ENCODE results near the gene RCBTB2.

Gene RCBTB2

GRCh38 chr13:48527955-48528354 lies 4.9 kb downstream of the RCBTB2 start:
- no peak for DNase-seq

DNA sequence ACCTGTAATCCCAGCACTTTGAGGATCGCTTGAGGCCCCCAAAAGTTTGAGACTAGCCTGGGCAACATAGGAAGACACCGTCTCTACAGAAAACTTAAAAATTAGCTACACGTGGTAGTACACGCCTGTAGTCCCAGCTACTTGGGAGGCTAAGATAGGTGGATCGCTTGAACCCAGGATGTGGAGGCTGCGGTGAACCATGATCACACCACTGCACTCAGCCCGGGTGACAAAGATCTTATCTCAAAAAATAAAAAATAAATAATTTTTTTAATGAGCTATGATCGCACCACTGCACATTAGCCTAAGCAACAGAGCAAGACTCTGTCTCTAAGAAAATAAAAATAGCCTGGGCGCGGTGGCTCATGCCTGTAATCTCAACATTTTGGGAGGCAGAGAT lies 6.6 kb downstream of the RCBTB2 start:
- no peak for DNase-seq

DNA sequence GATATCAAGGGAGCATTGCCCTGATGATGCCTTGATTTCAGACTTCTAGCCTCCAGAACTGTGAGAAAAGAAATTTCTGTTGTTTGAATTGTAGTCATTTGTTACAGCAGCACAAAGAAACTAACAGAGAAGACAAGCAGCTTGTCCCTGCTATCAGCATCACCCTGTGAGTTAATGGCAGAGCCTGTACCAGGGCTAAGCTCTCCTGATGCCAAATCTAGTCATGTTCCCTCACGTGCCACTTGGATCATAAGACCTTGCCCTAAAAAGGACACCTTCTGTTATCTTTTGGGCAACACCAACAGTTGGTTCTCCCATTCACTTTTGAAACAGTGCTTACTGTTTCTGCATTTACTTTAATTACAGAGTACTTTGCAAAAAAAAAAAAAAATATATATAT lies 14.8 kb downstream of the RCBTB2 start:
- DNase-seq: no peak

GRCh38 chr13:48515732-48516131 lies 17.1 kb downstream of the RCBTB2 start:
- DNase-seq: no peak

DNA sequence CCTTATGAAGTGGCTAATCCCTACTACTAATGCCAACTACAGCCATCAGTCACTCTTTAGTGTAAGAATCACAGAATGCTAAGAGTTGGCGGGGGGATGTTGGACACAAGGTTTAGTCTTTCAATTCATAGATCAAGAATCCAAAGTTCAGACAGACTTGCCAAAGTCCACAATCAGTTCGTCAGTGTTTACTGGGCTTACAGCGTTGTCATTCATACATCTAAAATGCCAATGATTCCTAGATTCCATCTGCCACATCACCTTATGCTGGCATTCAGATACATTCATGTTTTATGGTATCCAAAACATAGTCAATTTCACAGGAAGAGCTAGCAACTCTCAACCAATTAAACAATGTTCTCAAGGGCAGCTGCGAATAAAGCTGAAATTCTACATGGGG lies 18.1 kb downstream of the RCBTB2 start:
- DNase-seq: no peak

GRCh38 chr13:48511621-48512230 lies 21.2 kb downstream of the RCBTB2 start:
- no peak for DNase-seq

- no peak for DNase-seq
These were observed 22.2 kb downstream of the RCBTB2 start for GRCh38 chr13:48510698-48511097.

GRCh38 chr13:48508011-48508410 lies 24.9 kb downstream of the RCBTB2 start:
- DNase-seq: no peak

GRCh38 chr13:48507021-48507420 lies 25.9 kb downstream of the RCBTB2 start:
- no peak for DNase-seq

- peak; percentile 44 for DNase-seq
These were observed 26.7 kb downstream of the RCBTB2 start for GRCh38 chr13:48506092-48506701.

- peak; percentile 52 for DNase-seq
These were observed 27.2 kb downstream of the RCBTB2 start for GRCh38 chr13:48505597-48506091.

GRCh38 chr13:48505012-48505411 lies 27.9 kb downstream of the RCBTB2 start:
- DNase-seq: peak; percentile 63

DNA sequence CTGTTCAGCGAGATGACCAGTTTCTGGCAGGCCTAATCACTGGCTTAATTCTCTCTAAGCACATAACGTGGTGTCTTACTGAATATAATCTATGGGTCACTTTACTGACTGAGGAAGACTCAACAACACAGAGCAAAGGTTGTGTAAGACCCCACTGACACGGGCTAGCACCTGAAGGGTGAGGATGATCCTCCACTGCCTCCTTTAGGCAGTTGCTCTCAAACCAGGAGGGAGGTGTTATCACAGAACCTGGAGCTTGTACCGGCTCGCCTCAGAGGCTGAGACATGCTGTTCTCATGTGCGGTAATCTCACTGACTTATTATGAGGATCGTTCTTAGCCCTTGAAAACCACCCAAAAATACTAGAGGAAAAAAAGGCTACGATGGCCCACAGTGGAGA lies 28.3 kb downstream of the RCBTB2 start:
- DNase-seq: peak; percentile 71

GRCh38 chr13:48502601-48503319 lies 30.1 kb downstream of the RCBTB2 start:
- peak; percentile 73 for DNase-seq

DNA sequence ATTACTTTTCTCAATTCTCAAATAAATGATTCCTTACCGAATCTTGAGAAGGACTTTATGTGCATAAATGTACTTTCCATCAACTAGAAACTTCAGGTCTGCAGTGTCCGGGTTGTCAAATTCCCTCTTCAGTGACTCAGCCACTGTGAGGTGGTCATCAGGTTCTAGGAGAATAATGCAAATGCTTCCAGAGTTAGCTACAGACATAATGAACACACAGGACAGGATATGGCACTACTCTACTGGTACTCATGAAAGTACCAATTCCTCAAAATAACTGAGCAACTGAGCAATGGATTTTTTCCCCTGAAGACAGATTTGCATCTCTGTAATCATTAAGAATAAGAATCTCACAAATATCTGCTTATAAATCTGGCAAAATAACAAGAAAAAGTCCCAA lies 31.2 kb downstream of the RCBTB2 start:
- DNase-seq: no peak

DNA sequence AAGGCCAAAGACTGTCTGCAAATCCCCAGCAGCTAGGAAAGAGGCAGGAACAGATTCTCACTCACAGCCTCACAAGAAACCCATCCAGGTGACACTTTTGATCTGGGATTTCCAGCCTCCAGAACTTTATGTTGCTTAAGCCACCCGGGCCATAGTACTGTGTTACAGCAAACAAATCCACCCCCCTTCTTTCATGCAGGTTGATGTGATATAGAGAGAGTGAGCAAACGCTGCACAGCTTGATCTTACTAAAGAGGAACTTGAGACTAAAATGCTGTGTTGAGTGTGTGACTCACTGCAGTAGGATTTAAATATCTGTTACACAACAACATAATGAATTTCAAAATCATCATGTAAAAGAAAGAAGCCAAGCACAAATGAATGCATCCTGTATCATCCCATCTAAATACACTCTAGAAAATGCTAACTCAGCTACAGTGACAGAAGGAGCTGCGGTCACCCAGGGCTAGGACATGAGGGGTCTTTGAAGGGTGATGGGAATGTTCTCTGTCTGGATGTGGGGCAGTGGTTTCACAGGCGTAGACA lies 32.2 kb downstream of the RCBTB2 start:
- peak; percentile 46 for DNase-seq

GRCh38 chr13:48497669-48498068 lies 35.2 kb downstream of the RCBTB2 start:
- DNase-seq: no peak

DNA sequence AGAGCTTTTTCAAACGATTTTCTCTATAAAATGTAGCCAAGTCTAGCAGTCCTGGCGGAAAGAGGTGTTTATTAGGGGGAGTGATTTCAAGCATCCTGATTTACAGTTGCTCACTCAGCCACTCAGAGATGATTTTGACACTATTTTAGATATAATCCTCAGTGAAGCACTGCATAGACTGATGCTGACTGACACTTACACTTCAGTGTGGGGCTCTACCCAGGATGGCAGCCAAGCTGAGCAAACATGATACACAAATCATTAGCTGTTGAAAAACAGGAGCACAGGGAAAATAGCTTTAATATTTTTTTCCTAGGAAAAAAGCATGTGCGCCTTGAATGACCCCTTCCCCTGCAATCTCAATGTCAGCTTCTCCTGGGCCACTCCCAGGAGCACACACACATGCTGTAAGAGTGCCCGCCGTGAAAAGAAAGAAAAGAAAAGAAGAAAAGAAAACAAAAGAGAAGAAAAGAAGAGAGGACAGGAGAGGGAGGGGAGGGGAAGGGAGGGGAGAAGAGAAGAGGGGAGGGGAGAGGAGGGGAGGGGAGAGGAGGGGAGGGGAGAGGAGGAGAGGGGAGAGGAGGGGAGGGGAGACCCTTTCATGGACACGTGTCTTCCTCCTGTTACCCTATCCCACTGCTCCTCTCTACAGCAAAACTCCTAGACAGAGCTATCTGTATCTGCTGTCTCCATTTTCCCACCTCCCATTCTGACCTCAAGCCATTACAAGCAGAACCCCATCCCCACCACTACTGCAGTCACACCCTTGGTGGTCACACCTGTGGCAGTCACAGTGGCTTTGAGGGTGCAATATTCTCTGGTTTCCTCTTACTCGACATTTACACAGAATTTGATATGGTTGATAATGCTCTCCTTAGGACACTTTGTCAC lies 36.4 kb downstream of the RCBTB2 start:
- DNase-seq: peak; percentile 53

GRCh38 chr13:48494874-48495273 lies 38.0 kb downstream of the RCBTB2 start:
- DNase-seq: no peak

DNA sequence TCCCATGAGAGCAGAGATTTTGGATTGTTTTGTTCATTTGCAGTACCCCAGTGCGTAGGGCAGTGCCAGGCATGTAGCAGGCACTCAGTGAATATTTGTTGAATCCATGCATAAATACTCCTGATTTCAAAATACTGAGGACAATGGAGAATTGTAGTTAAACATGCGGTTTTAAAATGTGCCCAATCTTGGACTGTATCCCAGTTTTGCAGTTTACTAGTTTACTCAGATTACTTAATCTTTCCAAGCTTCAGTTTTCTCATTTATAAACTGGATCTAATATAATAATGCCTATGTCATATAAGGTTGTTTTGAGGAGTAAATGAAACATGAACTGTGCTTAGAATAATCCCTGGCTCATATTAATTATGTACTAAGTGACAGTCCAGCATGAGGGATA lies 39.0 kb downstream of the RCBTB2 start:
- no peak for DNase-seq

DNA sequence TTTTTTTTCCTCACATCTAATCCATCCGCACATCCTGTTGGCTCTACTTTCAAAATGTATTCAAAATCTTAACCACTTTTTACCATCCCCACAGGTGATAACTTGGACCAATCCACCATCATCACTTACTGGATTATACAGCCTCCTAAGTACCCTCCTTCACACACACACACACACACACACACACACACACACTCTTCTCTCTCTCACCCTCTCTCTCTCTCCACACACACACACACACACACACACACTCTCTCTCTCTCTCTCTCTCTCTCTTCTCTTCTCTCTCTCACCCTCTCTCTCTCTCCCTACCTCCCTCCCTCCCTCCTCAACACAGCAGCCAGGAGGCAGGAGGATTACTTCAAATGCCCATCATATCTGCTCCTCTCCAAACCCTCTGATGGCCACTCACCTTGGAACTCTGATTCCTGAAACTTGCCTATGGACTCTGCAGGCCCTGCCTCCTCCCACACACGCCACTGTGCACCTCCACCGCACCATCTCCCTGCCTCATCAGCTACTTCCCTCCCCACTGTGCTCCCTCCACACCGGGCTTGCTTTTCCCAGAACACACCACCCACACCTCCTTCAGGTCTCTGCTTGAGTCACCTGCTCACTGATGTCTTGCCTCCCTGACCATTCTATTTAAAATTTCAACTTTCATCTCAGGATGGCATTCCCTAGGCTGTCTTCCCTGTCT lies 39.7 kb downstream of the RCBTB2 start:
- DNase-seq: no peak

- DNase-seq: peak; percentile 73
These were observed 40.3 kb downstream of the RCBTB2 start for GRCh38 chr13:48492470-48493065.

All from NK-92 treated with Interleukin-12 subunit alpha and Interleukin-12 subunit beta, amount 100 ng/mL, for 24 hours (cell line).